T-helper 1 cell treated with Interleukin-12 subunit alpha and Interleukin-12 subunit beta and Interleukin-4 antibody, amounts not matched to agents 30 ng/mL and 1 ng/mL, for 36 hours (primary cell): ENCODE measurements around the gene ACOT7. TPM values are rescaled to one million over a fixed set of nuclear protein-coding genes. Genes with fewer than 3 reads are reported as not detected.
"Not testable (repeated sequence)": the region's sequence is repeated elsewhere in the genome, so short reads cannot be mapped to it uniquely, and the experiment has no call there.

Experiments
- intact Hi-C: fragments of 100-400 bp; cut with micrococcal nuclease; formaldehyde crosslinking; loops from one replicate; pipeline ENCODE4 v1.15.1; 2024
- total RNA-seq: library from RNA; stranded (reverse); gene quantifications from 2 replicates; pipeline ENCODE4 v1.2.3, GENCODE V29; 2022

The ACOT7 gene
- total RNA-seq, 1 donor from 2014 or later: 72.3 TPM

GRCh38 chr1:6317098-6317760 is 76.3 kb downstream of the ACOT7 start:
- intact Hi-C loops: no loop called here

GRCh38 chr1:6316240-6317097 is 77.1 kb downstream of the ACOT7 start:
- intact Hi-C loops: no loop called here

GRCh38 chr1:6314503-6314902 is 79.1 kb downstream of the ACOT7 start:
- intact Hi-C loops: no loop called here

GRCh38 chr1:6313393-6314200 is 80.0 kb downstream of the ACOT7 start:
- intact Hi-C loops: no loop called here

GRCh38 chr1:6310116-6310848 is 83.3 kb downstream of the ACOT7 start:
- intact Hi-C loops: no loop called here

GRCh38 chr1:6309564-6309963 is 84.0 kb downstream of the ACOT7 start:
- intact Hi-C loops: no loop called here

- intact Hi-C loops: no loop called here
Observed at GRCh38 chr1:6308449-6308848, 85.1 kb downstream of the ACOT7 start.

- intact Hi-C loops: not testable (repeated sequence)
Observed at GRCh38 chr1:6307682-6308081, 85.9 kb downstream of the ACOT7 start.

GRCh38 chr1:6307099-6307498 is 86.5 kb downstream of the ACOT7 start:
- intact Hi-C loops: no loop called here

- intact Hi-C loops: no loop called here
Observed at GRCh38 chr1:6303397-6304012, 90.1 kb downstream of the ACOT7 start.

- intact Hi-C loops: no loop called here
Observed at GRCh38 chr1:6302568-6302967, 91.0 kb downstream of the ACOT7 start.

- intact Hi-C loops: no loop called here
Observed at GRCh38 chr1:6301526-6301925, 92.0 kb downstream of the ACOT7 start.

GRCh38 chr1:6300342-6301048 is 93.1 kb downstream of the ACOT7 start:
- intact Hi-C loops: no loop called here

- intact Hi-C loops: no loop called here
Observed at GRCh38 chr1:6299557-6300165, 93.9 kb downstream of the ACOT7 start.

- intact Hi-C loops: no loop called here
Observed at GRCh38 chr1:6298940-6299465, 94.6 kb downstream of the ACOT7 start.

- intact Hi-C loops: no loop called here
Observed at GRCh38 chr1:6298530-6298929, 95.0 kb downstream of the ACOT7 start.

- intact Hi-C loops: no loop called here
Observed at GRCh38 chr1:6295910-6296309, 97.7 kb downstream of the ACOT7 start.

GRCh38 chr1:6294890-6295556 is 98.5 kb downstream of the ACOT7 start:
- intact Hi-C loops: no loop called here
